HG03108 (cell line): ENCODE results near the gene NLGN2.

Experiments used
- ATAC-seq: cut with Tn5 transposase; IDR thresholded peaks from one replicate; pipeline ENCODE4 v1.9.1; 2021; ENCODE audit warnings: moderate library complexity; ENCODE audit not compliant: unreplicated experiment

The NLGN2 gene

DNA sequence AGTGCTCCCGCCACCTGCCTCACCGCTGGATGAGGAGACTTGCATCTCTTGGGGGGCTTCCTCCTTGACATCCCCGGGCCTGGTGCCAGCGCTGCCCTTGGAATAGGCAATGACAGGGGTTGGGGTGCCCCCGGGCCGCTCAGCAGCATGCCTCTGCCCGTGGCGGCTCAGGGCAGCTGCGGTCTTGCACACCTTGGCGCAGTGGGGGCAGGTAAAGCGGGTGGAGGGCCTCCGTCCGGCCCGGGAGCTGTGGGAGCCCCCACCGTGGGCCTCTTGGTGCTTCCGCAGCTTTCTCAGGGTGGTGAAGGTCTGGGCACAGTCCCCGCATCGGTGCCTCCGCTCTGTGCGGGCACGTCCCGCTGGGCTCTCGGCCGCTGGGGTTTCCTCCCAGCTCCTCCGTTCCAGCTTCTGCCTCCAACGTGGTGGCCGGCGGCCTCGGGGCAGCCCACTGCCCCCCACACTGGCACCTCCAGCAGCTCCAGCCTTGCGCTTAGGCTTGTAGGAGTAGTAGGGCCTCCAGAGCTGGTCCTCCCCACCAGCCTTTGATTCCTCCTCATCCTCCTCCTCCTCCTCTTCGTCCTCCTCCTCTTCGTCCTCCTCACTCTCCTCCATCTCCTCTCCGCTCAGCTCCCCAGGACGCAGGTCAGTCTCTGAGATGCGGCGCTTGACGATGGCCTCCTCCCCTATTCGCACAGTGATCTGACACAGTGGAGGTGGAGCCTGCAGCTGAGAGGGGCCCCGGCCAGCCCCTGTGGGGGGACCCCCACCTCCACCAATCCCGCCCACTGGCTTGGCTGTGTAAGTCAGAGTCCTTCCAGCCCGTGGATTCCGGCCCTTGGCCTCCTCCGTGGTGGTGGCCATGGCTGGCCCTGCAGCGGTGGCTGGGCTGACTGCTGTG, 55.1 kb downstream of the NLGN2 start:
- no peak for ATAC-seq

DNA sequence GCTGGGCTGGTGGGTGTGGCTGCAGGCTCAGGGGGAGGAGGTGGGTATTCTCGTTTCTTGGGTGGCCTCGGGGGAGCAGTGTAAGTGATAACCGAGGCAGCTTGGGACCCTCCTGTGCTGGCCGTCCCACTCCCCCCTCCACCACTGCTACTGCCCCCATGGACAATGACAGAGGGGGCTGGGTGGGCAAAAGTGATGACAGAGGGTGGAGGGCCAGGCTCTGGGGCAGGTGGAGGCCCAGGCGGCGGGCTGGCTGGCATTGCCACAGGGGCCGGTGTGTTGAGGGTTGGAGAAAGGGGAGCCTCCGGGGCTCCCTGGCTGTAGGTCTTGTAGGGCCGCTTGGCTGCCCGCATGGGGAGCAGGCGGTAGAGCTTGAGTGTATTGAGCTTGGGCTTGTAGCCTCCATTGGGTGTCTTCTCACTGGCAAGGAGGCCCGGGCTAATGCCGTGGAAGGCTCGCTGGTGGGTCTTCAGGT, 55.8 kb downstream of the NLGN2 start:
- ATAC-seq: no peak

DNA sequence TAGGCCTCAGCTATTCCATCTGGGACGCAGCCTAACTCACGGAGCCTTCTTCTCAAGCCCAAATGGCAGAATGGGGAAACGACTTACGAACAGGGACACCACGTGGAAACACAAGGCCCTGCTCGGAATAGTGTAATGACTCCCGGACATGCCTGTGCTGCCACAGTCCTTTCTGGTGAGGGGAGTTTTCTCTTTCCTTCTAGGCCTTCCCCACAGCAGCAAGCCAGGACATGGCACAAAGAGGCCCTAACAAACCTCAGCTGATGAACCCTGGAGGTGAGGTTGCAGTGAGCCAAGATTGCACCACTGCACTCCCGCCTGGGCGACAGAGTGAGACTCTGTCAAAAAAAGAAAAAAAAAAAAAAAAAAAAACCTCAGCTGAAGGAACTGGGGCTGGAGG, 56.4 kb downstream of the NLGN2 start:
- ATAC-seq: no peak

DNA sequence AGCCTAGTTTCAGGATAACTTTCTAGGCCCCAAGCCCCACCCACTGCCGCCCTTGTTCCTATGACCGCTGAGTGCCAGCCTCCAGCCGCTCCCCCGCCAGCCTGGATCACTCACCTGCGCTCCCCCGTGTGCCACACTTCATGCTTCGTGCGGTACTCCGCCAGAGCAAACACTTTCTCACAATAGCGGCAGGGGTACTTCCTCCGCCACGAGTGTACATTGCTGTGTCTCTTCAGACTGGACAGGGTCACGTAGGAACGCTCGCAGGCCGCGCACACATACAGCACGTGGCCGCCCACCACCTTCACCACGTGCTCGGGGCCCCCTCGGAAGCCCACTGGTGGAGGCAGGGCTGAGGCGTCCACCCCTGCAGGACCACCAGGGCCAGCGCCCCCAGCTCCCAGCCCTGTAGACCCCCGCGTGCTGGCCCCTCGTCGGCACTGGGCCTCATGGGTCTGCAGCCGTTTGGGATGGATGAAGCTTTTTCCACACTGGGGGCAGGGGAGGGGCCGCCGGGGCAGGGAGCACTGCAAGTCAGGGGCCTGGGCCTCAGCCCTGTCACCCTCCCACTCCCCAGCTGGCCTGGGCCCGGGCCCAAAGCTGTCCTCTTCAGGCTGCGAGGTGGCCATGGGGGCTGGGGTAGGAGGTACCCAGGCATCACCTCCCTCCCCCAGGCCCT, 58.1 kb downstream of the NLGN2 start:
- ATAC-seq: no peak

DNA sequence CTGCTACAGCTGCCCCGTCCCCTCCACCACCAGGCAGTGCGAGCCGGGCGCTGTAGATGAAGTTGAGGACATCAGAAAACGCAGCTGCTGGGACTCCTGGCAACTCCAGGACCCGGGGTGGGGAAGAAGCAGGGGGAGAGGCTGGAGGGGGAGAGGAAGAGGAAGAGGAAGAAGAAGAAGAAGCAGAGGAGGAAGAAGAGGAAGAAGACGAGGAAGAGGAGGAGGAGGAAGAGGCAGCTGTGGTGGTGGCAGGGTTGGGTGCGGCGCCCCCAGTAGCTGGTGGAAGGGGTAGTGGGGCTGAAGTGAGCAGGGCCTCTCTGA, 58.6 kb downstream of the NLGN2 start:
- no peak for ATAC-seq

DNA sequence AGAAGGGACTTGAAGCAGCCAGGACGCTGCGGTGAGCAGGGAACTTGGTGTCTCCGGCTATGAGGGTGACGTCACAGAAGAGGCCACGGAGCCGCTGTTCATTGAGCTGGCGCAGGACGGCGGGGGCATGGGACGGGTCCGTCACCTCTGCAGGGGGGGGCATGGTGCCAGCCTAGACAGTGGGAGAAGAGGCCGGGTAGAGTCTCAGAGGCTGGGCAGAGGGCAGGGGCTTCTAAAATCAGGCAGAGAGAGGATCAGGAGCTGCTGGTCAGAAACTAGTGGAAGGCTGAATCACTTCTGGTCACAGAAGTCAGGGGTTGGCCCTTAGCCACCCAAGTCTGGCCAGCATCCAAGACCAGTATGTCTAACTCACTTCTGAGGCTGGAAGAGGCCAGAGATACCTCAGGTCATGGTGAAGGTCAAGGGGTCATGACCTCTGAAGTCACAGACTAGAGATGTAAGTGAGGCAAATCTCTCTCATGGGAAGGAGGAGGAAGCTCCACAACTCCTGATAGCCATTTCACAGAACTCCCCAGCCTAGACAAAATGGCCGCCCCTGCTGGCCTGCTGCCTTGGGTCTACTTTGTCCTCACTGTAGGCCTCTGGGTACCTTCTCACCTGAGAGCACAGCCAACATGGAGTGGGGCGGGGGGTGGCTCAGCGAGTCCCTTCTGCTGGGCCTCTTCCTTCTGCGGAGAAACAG, 59.1 kb downstream of the NLGN2 start:
- ATAC-seq: no peak

DNA sequence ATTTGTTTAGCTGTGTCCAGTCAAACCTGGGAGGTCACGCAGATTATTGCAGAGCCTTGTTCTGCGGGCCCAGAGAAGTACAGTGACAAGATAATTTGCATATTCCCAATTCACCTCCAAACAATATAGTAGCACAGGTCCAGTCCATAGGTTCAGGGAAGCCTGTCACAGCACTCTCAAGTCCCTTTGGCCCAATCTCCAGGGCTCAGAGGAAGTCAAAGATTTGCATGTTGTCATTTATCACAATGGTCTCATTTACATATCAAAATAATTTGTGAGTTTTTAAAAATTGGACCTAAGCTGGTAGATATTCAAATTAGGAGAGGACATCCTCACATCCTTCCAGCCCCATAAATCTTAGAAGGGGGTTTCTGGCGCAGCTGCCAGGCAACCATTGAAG, 59.9 kb downstream of the NLGN2 start:
- no peak for ATAC-seq

DNA sequence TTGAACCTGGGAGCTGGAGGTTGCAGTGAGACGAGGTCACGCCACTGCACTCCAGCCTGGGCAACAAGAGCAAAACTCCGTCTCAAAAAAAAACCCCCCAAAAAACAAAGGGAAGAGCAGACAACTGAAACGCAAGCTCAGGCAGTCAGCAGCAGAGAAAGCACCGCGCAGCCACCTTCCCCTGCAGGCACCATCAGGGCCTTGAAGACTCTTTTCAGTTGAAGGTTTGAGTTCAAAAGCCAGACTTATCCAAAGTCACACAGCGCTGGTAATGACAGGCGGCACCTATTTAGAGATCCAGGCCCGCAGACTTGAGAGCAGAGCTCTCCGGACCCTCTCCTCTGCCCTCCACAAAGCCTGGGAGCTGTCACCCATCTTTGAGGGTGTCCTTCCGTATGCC, 60.6 kb downstream of the NLGN2 start:
- ATAC-seq: no peak

DNA sequence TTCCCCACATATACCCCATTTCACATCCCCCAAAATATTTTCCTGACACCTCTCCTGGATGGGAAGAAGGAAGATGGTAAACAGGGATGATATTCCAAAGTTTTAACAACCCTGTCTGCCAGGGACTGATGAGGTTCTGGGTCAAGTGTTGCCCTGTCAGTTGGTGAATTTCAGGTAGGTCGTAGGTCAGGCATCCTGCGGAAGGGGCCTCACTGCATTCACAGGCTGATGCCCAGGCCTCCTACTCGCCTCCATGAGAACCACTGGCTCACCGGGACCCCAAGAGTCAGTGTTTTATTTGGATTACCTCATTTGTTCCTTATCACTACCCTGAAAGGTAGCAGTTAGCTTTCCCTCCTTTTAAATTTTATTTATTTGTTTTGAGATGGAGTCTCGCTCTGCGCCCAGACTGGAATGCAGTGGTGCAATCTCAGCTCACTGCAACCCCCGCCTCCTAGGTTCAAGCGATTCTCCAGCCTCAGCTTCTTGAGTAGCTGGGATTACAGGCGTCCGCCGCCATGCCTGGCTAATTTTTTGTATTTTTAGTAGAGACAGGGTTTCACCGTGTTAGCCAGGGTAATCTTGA, 61.3 kb downstream of the NLGN2 start:
- no peak for ATAC-seq
